Pancreas (tissue), 10 donors: ENCODE measurements around the gene PITPNM3. TPM values are rescaled to one million over a fixed set of nuclear protein-coding genes. Genes with fewer than 3 reads are reported as not detected.

Experiments used
- ATAC-seq, 4 donors: fragments of 200-7000 bp; cut with Tn5 transposase; one replicate each; pipeline versions ENCODE4 v1.8.0 to v1.9.1; 2020; ENCODE audit warnings: mild to moderate bottlenecking in 4 of 4, moderate library complexity in 4 of 4
- DNase-seq, 6 donors: peaks; one replicate each; pipeline ENCODE4 v3.0.0-alpha.2; 2020
- FAIRE-seq: peaks from 2 replicates; lab custom pipeline; 2012; peaks lifted over from hg19 to GRCh38; lab: Jason Lieb, UNC
- H3K27ac ChIP-seq, 4 donors: fragments of 200-600 bp; sonication (generic); 1 replicate in 3 of 4; 2 replicates in 1 of 4; pipeline versions ENCODE4 v1.5.0 to v1.8.0; 2020
- H3K27me3 ChIP-seq, 4 donors: fragments of 200-600 bp; one replicate each; pipeline ENCODE4 v1.8.0; 2021
- H3K36me3 ChIP-seq, 3 donors: fragments of 200-600 bp; sonication (generic) in 1 of 3; one replicate each; pipeline versions ENCODE4 v1.5.0 to v1.8.0; 2020 to 2021
- H3K4me1 ChIP-seq, 3 donors: fragments of 200-600 bp; one replicate each; pipeline ENCODE4 v1.8.0; 2021
- H3K4me3 ChIP-seq, 4 donors: fragments of 200-600 bp; sonication (generic) in 2 of 4; one replicate each; pipeline versions ENCODE4 v1.5.0 to v1.8.0; 2020 to 2021
- H3K9me3 ChIP-seq, 4 donors: fragments of 200-600 bp; one replicate each; pipeline ENCODE4 v1.8.0; 2021
- CTCF ChIP-seq, 4 donors: fragments of 200-600 bp; sonication (generic) in 3 of 4; IDR thresholded peaks; one replicate each; pipeline versions ENCODE4 v1.5.0 to v1.8.0; 2021; ENCODE audit warnings: antibody characterized with exemption in 4 of 4
- WGBS, 2 donors: extraction: QIAGEN DNeasy Blood & Tissue Kit; methylation state at CpG; one replicate each; pipeline ENCODE4 v1.1.7; 2013; 5-methylcytosine and 5-hydroxymethylcytosine counted together
- intact Hi-C, 3 donors: fragments of 100-400 bp; cut with DNase I; formaldehyde crosslinking; loops; one replicate each; pipeline versions ENCODE4 v1.11.1 to v1.14.2; 2022
- polyA plus RNA-seq, 2 donors: library from polyadenylated mRNA; stranded (reverse); fragments of 200-250 nt; gene quantifications; one replicate each; pipeline ENCODE4 v1.2.3, GENCODE V29; 2013
- total RNA-seq, 6 donors: library from RNA; stranded (reverse); fragmentation: NEBNext Ultra II Directional in 4 of 6; extraction: Animal tissue kit (Norgen Biotek cat#: 25700) in 4 of 6; gene quantifications; one replicate each; pipeline versions ENCODE4 v1.2.1 to v1.2.4, GENCODE V29; 2021 to 2023
- donor health status: healthy with polysubstance abuse.
- donor health status: DM: no; HTN: no; CAD: no; lungs with moderate emphysema.
- donor health status: DM: no; HTN: no; CAD: no.
- donor health status: control.
- donor health status: control.
- donor health status: Bipolar disorder and iron deficiency.
- donor health status: DM: yes; HTN: yes; CAD: no.
- donor health status: DM: no; HTN: no; CAD: no.
- donor health status: DM: no; HTN: no; CAD: no.
- donor health status: DM: yes; HTN: yes; CAD: no.

Gene PITPNM3
- total and polyA plus RNA-seq, 8 donors = 0.67 to 5.1 (median 2.5) TPM

- no peak for DNase-seq
- Histone ChIP-seq H3K4me3 (no peak overlapping the region), H3K27me3 (no peaks in the 10 kb centered on the region), H3K36me3 (no peaks in the 10 kb centered on the region), H3K27ac (no peak overlapping the region), H3K4me1 (no peaks in the 10 kb centered on the region), H3K9me3 (no peaks in the 10 kb centered on the region)
- intact Hi-C loops = no loop called here
- FAIRE-seq = no peak
- ATAC-seq = no peak
- WGBS, 2 donors = 89 to 94% methylated on average over 14 of the region's 14 CpGs
- no peak for TF ChIP-seq CTCF (IDR thresholded peaks at IDR 0.05)
Observed at GRCh38 chr17:6461246-6461645, 95.1 kb downstream of the PITPNM3 start.

GRCh38 chr17:6460531-6461161 lies 95.7 kb downstream of the PITPNM3 start:
- no peaks in the 10 kb centered on the region for H3K27me3 ChIP-seq
- H3K9me3 ChIP-seq = no peaks in the 10 kb centered on the region
- no peak for DNase-seq
- intact Hi-C loops = no loop called here
- H3K4me3 ChIP-seq = no peak overlapping the region
- 83 to 86% methylated on average over 9 of the region's 9 CpGs for WGBS, 2 donors
- no peaks in the 10 kb centered on the region for H3K36me3 ChIP-seq
- H3K4me1 ChIP-seq = no peaks in the 10 kb centered on the region
- FAIRE-seq = no peak
- no peak for ATAC-seq
- H3K27ac ChIP-seq = no peak overlapping the region
- TF ChIP-seq CTCF (IDR thresholded peaks at IDR 0.05) = no peak

- Histone ChIP-seq H3K9me3 (no peaks in the 10 kb centered on the region), H3K4me1 (no peaks in the 10 kb centered on the region), H3K4me3 (no peak overlapping the region), H3K27me3 (no peaks in the 10 kb centered on the region), H3K36me3 (no peaks in the 10 kb centered on the region), H3K27ac (no peak overlapping the region)
- TF ChIP-seq CTCF (IDR thresholded peaks at IDR 0.05) = no peak
- no peak for ATAC-seq
- intact Hi-C loops = no loop called here
- peak in 1 of 6 donors; percentile 44 for DNase-seq
- no peak for FAIRE-seq
- WGBS, 2 donors = 71 to 74% methylated on average over 14 of the region's 14 CpGs
Observed at GRCh38 chr17:6458460-6458950, 97.8 kb downstream of the PITPNM3 start.

- DNase-seq (peak in 1 of 6 donors; percentile 23), FAIRE-seq (no peak), ATAC-seq (peak in 1 of 4 donors; percentile 39)
- Histone ChIP-seq H3K36me3 (no peaks in the 10 kb centered on the region), H3K27me3 (no peaks in the 10 kb centered on the region), H3K27ac (no peak overlapping the region), H3K9me3 (no peaks in the 10 kb centered on the region), H3K4me1 (no peaks in the 10 kb centered on the region), H3K4me3 (no peak overlapping the region)
- 75 to 83% methylated on average over 10 of the region's 10 CpGs for WGBS, 2 donors
- no peak for TF ChIP-seq CTCF (IDR thresholded peaks at IDR 0.05)
- intact Hi-C loops = no loop called here
Observed at GRCh38 chr17:6457688-6458459, 98.5 kb downstream of the PITPNM3 start.
